Fibroblast of skin of left quadriceps (primary cell): Measurements from ENCODE around the gene MRGPRE.
"Not testable (repeated sequence)": the region's sequence is repeated elsewhere in the genome, so short reads cannot be mapped to it uniquely, and the experiment has no call there.

Source experiments
- DNase-seq, 2 experiments: peaks; one replicate each; pipeline ENCODE4 v3.0.0-alpha.2; 2013; ENCODE audit warnings: low read depth in 2 of 2

Gene MRGPRE, protein sequence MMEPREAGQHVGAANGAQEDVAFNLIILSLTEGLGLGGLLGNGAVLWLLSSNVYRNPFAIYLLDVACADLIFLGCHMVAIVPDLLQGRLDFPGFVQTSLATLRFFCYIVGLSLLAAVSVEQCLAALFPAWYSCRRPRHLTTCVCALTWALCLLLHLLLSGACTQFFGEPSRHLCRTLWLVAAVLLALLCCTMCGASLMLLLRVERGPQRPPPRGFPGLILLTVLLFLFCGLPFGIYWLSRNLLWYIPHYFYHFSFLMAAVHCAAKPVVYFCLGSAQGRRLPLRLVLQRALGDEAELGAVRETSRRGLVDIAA

DNA sequence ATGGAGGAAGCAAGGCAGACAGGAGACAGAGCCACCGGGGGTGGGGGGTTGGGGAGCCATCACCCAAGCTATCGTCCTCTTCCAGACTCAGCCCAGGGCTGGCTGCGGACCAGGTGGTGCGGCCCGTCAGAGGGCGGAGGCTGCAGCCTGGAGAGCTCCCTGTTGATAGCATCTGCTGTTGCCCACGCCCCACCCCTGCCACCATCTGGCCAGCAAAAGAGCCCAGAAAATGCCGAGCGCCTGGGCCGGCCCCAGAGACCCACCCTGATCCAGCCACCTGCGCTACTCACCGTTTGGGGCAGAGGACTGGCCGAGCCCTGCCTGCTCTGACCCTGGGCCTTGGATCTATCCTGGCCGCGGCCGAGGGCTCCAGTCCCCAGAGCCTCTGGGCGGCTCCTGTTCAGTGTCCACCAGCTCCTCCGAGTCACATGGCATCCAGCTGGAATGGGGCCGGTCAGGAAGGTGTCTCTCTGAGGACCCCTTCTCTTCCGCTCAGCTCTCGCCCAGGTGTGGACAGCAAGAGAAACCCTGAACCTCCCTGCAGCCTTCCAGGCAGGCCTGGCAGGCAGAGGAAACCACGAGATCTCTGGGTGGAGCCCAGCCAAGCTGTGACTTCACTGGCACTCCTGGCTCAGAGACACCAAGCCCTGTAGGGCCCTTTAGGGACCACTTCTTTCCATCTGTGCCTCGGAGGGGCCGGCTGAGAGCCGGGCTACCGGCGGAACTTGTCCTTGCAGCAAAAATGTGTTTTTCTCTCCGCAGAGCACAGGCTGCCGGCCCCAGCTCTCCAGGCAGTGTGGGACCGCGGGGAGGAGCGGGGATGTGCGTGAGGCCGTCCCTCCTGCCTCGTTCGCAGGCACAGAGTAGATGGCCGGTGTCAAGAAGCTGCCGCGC, at the start of gene MRGPRE:
TSS of gene MRGPRE (minus strand) at position 567 of the 894 bp plus-strand sequence. CDS start 3,618 bp downstream, outside the sequence.
- DNase-seq = no peak

DNA sequence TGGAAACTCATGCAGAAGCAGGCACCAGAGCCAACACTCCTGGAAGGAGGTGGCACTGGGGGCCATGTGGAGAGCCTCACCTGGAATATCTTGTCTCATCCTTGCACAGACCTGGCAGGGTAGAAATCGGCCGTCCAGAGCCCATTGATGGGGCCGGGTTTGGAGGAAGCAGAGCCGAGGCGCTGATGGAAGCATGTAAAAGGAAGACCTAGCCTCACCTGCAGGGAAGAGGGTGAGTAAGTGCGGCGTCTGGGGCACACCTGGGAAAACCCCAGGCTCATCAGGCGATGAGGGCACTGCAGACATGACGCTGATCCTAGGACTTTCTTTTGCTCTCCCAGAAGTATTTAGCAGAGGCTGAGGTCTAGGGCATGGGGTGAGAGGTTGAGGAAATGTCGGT, 48.9 kb upstream of the MRGPRE start:
- not testable (repeated sequence) for DNase-seq

DNA sequence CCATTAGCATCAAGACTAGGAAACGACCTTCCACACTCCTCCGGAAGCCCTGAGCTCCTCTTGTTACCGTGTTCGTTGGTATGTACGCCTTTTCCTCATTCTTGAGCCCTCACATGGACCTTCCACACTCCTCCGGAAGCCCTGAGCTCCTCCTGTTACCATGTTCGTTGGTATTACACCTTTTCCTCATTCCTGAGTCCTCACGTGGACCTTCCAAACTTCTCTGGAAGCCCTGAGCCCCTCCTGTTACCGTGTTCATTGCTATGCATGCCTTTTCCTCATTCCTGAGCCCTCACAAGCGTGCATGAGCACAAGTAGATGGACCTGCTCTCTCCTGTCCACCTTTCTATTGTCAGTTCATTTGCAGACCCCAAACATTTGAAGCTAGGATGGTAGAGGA, 48.4 kb upstream of the MRGPRE start:
- not testable (repeated sequence) for DNase-seq

DNA sequence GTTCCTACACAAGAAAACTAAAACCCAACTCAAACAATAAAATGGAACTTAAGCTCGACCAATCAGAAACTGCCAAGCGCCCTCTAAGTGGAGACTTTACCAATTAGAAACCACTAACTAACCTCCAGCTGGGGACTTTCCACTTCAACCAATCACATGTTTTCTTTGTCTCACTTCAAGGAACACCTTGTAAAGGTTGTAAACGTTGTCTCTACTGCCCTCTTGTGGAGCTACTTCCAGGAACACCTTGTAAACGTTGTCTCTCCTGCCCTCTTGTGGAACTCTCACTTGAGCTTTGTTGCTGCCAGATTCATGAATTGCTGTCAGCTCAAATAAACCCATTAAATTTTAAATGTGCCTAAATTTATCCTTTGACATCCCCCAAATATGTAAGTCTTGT, 46.7 kb upstream of the MRGPRE start:
- DNase-seq = not testable (repeated sequence)

DNA sequence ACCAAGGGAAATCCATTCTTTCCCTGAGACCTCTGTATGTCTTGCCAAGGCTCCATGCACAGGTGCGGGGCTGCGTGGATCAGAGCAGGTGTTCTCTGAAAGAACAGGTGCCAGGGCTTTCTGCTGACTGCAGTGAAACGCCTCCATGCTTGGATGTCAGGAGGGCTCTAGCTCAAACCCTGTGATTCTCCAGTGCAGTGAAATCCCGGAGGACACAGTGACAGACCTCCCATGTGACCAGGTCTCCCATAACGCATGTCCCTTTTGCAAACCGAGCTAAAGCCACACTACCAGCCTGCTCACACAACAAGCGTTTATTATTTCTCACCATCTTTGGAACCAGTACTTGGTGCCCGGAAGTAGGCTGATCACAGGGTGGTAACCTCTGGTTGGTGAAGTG, 41.4 kb upstream of the MRGPRE start:
- not testable (repeated sequence) for DNase-seq

DNA sequence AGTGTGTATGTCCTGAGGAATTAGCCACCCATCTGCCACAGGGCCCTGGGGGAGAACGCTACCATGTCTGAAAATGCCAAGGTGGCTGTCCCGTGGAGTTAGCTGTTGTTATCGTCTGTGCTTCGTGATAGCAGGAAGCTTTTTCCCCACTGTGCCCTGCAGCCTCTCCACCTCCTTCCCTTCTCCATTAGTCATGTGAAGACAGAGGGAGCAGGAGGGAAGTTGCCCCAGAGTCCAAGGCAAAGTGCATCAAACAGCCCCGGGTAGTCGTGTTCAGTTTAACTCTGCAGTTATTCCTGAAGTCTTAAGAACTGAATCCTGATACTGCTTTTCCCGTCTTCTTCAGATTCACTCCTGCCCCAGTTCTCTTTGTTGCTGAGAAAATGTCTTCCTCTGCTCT, 30.3 kb upstream of the MRGPRE start:
- DNase-seq = not testable (repeated sequence)

DNA sequence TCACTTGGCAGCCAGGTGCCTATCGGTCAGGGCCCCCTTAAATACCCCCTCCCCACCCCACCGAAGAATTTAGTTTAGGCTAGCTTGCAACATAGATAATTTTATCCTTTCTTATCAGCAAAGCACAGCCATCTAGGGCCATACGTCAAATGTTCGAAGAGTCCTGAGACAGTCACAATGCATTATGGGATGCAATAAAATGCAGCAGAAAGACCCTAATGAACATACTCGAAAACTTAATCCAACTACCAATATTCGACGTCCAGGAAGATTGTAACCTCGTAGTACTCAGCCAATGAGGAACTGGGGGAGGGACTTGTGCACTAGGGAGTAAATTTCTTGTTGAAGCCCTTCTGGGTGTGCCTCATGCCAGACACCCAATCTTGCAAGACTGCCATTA, 29.6 kb upstream of the MRGPRE start:
- not testable (repeated sequence) for DNase-seq

DNA sequence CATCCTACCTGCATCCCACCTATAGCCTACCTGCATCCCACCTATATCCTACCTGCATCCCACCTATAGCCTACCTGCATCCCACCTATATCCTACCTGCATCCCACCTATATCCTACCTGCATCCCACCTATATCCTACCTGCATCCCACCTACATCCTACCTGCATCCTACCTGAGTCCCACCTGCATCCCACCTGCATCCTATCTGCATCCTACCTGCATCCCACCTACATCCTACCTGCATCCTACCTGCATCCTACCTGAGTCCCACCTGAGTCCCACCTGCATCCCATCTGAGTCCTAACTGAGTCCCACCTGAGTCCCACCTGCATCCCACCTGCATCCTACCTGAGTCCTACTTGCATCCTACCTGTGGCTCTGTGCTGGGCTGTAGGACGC, 25.3 kb upstream of the MRGPRE start:
- DNase-seq = not testable (repeated sequence)

DNA sequence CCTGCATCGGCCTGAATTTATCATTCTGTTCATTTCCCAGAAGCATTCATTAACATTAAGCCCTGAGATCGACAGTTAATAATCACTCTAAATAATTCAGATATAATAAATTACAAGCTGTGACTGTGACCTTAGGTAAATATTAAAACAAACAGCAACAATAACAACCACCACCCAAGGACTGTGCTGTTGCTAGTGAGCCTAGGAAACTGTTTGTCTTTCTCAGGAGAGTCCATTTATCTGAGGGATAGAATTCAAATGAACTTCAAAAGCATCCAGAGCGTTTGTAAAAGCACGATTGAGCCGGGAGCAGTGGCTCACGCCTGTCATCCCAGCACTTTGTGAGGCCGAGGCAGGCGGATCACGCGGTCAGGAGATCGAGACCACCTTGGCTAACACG, 23.0 kb upstream of the MRGPRE start:
- not testable (repeated sequence) for DNase-seq

DNA sequence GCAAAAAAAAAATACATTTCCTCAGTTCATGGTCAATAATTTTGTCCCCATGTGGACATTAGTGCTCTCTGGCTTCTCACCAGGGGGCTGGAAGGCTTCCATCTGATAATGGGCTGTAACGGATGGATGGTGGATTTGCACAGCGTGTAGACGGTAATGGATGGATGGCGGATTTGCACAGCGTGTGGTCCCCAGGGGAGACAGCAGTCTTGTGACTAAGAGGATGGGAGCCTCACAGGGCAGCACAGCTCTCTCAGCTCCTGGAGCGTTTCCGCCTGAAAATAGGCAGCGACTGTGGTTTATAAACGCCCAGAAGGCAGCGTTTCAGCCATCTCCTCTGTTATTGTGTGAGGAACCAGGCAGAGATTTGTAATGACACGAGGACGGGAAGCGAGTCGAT, 22.6 kb upstream of the MRGPRE start:
- not testable (repeated sequence) for DNase-seq

DNA sequence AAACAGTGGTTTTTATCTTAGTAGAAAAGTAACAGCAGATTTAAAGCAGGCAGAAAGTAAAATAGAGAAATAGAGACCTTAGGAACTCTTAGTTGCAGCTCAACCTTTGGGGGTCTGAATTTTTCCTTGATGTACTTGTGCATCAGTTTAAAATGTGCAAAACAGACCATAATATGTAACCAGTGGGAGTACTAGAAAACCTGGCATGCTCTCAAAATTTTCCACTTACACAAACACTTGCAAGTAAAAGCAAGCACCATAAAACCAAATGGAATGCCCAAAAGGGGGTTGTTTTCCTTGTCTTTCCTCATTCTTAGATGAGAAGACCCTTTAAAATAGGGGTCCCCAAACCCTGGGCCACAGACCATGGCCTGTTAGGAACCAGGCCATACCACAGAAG, 12.9 kb upstream of the MRGPRE start:
- DNase-seq = no peak

DNA sequence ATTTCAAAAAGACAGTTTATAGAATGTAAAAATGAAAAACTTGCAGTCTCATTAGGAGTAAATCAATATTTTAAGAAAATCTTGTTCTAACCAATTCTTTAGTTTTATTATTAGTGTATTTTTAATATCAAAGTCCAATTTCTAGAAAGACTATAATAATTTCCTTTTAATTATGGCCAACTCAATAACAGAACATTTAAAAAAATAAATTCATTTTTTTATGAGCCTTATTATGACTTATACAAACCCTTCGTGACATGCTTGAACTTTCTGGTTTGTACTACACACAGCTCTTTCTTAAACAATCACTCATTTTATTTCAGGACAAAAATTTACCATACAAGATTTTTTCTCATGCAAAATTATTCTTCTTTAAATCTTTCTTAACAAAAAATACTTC, 11.7 kb upstream of the MRGPRE start:
- no peak for DNase-seq

DNA sequence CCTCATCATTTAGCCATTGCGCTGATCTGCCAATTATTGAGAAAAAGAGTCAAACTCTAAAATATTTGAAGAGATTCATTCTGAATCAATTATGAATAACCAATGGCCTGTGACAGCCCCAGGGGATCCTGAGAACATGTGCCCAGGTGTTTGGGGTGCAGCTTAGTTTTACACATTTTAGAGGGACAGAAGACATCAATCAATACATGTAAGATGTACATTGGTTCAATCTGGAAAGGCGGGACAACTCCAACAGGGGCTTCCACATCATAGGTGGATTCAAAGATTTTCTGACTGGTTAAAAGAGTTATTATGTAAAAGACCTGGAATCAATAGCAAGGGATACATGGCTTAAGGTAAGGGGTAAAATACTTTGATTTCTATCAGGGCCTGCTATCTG, 4.9 kb upstream of the MRGPRE start:
- no peak for DNase-seq

DNA sequence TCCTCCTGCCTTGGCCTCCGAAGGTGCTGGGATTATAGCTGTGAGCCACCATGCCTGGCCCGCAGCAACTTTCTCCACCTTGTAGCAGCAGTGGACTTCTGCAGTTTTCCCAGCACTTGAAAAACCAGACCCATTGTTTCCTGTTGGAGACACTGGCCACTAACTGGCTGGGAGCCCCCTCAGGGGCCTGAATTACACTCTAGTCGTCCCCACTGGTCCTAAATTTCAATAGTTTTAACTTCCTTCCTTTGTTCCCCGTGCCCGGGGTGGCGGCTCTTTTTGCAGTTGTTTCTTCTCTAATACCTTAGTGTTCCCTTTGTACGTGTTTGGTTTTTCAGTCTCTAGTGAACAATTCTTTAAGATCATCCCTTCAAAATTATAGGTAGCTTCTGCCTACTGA, 2.6 kb upstream of the MRGPRE start:
- no peak for DNase-seq

DNA sequence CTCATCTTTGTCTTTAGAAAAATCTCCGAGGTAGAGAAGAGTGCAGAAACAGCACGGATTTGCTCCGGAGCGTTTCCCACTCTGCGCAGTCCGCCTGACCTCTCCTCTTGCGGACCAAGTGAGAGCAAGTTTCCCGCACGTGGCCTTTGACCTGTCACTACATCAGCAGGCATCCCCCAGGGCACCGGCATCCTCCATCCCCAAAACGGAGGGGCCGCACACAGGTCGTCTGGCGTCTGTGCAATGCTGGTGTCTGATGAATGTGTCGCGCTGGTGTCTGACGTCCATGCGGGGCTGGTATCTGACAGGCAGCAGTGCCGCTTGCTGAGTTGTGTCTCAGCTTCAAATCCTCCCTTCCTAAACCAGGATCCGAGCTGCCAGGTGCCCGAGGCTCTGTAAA, 739 bp upstream of the MRGPRE start:
- no peak for DNase-seq

DNA sequence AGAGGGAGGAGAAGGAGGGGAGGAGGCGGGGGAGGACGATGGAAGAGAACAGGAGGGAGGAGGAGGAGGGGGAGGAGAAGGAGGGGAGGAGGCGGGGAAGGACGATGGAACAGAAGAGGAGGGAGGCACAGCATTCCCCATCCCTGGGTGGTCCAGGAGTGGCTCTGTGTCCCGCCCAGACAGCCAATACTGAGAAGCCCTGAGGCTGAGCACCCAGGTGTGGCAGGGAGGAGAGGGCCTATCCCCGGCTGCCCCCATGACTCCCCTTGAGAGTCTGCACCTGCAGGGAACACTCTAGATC, 717 bp downstream of the MRGPRE start:
- DNase-seq = no peak

DNA sequence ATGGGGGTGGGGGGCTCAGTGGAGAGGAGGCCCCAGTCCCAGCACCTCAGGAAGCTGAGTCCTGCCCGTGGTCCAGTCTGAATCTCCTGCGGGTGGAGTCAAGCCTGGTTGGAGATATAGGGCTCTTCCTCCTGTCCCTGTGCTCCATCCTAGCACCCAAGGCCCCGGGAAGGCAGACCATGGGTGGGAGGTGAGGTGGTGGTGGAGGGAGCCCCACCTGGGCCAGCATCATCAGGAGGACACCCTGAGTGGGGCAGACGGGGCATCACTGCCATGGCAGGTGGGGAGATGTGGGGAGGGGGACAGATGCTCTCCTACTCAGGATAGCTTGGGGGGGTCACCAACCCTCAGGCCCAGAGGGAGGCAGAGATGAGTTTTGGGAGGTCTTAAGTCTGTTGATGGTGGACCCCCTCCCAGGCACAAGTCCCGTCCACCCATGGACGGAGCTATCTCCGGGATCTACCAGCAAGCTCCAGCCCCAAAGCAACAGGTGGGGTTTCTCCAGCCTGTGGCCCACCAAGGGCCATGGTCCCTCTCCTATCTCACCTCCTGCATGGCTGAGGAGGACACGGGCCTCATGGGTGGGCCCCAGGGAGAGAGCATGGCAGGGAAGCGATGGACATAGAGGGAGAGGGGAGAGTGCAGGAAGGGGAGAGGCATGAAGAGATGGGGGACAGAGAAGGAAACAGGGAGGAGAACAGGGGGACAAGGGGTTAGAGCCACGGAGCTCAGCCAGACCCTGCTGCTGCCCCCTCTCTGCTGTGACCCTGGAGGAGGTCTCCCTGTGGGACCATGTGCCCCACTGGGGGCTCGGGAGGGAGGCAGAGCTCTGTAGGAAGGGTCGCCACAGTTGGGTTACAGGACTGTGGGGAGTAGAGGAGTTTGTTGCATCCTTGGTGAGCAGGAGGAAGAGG, 1.3 kb downstream of the MRGPRE start:
- DNase-seq = no peak

DNA sequence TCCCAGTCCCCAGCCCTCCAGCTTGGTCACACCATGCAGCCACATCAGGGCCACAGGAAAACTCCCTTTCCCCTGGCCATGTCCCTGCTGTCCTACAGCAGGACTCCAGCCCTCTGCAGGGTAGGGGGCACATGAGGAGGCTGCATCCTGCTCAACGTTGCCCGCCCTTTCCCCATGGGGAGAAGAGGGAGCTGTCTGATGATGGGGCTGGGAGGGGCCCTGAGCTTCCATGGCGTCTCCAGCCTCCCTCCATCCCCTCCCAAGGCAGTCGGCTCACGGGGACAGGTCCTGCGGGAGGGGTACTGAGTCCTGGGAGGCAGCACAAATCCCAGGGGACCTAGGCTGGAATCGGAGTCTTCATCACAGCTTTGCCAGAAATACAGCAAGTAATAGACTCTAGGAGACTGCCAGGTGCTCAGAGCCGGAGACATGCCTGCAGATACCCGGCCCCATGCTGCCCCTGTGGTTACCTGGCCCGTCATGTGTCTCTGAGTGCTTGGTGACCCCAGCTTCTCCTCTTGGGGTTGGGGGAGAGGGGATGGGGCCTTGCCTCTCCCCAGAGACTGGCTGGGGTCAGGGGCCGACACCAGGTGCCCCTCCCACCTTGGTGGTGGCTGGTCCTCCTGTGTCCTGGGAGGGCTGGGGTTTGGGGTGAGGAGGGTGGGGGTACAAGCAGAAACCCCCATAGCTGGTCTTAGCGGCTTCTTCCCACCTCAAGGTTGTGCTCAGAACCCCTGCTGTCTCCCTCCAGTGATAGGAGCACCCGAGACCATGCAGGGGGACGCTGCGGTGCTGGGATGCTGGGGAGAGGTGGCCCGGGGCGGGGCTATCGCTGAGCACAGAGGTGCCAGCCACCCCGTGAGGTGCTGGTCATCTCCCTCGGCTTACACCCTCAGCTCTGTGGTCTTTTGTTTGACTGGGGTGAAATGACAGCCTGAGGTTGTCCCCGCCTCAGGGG, 2.3 kb downstream of the MRGPRE start:
- DNase-seq = no peak

DNA sequence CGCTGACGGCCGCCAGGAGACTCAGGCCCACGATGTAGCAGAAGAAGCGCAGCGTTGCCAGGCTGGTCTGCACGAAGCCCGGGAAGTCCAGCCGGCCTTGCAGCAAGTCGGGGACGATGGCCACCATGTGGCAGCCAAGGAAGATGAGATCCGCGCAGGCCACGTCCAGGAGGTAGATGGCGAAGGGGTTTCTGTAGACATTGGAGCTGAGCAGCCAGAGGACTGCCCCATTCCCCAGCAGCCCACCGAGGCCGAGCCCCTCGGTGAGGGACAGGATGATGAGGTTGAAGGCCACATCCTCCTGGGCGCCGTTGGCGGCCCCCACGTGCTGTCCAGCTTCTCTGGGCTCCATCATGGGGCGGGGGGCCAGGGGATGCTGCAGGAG, 3.8 kb downstream of the MRGPRE start:
- no peak for DNase-seq

DNA sequence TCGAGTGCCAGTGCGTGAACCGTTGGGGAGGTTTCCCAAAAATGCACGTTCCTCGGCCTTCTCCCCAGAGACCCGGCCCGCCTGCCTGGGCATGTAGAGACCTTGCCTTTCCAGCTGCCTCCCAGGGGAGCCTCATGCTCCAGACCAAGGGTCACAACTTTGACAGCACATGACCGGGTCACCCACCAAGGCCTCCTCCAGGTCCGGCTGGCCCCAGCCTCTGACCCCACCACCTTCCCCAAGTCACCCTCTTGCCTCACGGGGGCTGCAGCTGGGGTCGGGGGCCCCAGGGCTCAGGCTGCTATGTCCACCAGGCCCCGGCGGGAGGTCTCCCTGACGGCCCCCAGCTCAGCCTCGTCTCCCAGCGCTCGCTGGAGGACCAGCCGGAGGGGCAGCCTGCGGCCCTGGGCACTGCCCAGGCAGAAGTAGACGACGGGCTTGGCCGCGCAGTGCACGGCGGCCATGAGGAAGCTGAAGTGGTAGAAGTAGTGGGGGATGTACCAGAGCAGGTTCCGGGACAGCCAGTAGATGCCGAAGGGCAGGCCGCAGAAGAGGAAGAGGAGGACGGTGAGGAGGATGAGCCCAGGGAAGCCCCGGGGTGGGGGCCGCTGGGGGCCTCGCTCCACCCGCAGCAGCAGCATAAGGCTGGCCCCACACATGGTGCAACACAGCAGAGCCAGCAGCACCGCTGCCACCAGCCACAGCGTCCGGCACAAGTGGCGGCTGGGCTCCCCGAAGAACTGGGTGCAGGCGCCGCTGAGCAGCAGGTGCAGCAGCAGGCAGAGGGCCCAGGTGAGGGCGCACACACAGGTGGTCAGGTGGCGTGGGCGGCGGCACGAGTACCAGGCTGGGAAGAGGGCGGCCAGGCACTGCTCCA, 4.4 kb downstream of the MRGPRE start:
- DNase-seq = no peak
